ENCODE data around the gene EDNRA.

Gene EDNRA

DNA sequence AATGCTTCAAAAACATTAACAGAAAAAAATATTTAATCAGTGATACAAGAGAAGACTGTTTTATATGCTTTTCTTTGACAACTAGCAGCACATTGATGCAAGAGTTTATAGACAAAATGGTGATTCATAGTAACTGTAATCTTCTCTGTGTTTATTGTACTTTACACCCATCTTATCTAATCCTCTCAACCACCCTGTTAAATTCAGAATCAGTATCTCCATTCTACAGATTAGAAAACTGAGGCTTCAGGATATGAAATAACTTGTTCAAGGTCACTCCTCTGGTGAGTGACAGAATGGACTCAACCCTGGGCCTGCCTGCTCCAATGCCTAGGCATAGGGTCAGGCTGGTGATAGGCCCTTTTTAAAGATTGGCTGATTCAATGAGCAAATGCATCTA, 110.2 kb downstream of the EDNRA start:
- no peak for DNase-seq

DNA sequence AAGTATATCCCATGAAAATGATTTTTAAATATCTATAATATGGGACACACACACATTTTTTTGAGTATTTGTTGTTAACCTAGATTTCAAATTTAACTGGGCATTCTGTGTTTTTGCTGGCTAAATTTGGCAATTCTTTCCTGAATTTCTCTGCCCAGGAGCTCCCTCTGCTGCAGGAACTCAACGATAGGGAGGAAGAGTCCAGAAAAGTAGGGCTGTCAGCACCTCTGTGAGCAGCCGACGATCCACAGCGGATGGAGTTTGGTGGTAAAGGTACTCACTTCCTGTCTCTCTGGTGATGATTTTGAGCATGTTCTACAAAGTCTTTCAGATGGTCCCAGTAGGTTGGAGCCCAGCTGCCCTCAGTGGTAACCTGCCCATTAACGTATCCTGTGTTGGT, 113.2 kb downstream of the EDNRA start:
- no peak for DNase-seq
